HG03139 (cell line): ENCODE data around the gene SLC25A29.

Source experiments
- ATAC-seq: cut with Tn5 transposase; IDR thresholded peaks from one replicate; pipeline ENCODE4 v1.9.1; 2021; ENCODE audit not compliant: unreplicated experiment

SLC25A29 gene

DNA sequence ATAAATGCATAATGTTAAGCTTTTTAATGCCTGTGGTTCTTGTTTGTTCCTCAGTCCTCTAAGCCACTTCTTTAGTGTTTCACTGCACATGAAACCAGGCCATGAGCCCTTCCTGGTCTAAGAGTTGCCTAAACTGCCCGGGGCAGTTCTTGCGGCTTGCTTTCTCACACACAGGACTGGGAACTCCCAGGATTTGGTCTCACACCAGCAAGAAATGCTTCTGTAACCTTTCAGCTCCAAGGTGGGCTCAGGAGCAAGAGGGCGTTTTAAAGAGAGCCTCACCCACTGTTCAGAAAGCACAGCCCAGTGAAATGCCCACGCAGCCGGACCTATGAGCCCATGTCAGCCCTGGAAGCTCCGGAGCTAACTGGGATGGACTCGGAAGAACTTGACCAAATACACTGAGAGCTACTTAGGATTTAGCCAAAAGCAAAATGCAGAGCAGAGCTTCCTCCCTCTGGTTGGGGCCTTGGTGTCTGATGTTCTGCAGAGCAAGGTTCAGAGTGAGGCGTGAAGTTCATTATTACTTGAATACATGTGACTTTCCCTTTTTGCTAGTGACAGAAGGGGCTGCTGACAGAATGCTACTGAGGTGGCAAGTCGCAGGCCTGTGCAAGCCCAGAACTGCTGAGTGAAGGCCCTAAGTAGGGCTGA lies 23.4 kb downstream of the SLC25A29 start:
- no peak for ATAC-seq

DNA sequence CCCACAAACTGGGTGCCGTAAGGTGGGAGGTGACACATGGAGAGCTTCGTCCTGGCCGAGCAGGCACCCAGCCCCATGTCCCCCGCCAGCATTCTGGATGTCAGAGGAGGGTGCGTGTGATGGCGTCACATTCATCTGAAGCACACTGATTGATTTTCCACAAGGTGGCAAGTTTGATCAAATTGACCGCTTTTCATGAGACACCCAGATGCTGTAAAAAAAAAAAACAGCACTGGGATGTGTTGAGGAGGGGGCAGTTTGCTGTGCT lies 24.2 kb downstream of the SLC25A29 start:
- ATAC-seq: no peak

DNA sequence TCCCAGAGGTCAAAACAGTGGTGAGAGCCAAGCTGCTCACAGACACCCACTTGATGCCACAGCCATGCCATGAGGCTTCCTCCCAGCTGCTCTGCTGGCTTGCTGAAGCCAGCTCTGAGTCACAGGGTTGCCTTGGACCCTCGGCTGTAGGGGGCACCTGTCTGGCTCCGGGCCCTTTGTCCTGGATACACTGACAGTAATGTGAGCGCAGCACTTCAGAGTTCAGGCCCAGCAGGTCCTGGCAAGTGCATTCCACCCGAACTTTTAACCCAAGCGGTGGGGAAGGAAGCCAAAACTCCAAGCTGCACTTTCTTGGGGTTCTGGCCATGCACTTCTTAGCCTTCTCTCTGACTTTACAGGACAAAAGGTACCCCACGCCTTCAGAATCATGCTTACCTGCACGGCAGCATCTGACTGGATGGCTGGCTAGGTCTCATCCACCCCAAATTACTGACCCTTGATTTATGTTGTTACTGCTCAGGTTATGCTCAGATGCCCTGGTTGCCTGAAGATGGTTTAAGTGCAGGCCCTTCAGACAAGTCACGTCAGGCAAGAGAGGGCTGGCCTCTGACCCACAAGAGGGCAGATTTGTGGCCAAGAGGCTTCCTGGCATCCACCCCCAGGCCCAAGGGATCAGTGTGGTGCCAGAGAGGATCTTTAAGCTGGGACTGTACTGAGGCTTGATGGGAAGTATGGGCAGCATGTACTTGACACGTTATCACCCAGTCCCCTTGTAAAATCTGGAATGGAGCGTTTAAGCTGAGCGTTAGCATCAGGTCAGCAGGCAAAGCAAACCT lies 24.8 kb downstream of the SLC25A29 start:
- ATAC-seq: no peak

DNA sequence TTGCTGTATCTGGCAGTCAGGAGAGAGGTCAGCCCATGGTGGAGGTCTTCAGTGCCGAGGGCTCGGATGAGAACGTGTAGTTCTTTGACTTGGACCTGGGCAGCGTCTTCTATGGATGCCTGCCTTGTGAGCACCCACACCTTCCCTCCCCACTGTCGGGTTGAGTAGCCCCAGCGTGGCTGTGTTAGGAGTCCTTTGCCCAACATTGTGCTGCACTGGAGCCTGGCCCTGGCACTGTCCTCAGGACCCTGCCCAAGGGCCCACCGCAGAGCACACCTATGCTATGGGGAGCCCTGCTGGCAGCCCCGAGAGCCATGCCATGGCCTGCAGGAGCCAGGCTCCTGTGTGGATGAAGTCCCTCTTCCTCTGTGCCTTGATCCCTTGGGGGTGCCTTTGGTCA lies 26.7 kb downstream of the SLC25A29 start:
- ATAC-seq: no peak

DNA sequence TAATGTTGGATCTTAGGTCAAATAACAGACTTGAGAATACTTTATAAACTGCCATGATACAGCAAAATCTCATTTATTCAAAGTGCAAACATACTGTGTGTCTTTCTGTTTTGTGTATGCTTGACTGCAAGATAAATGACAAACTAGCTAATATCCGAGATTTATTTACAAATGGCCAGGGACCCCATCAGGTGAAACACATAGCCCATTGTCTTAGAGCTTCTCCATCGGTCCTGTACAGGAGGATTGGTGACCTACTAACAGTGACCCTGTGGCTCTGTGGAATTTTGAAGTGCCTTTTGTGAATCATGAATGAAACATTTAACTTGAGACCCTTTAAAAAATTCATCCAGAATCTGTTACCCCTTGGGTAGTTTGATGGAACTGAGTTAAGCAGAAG lies 27.1 kb downstream of the SLC25A29 start:
- no peak for ATAC-seq

DNA sequence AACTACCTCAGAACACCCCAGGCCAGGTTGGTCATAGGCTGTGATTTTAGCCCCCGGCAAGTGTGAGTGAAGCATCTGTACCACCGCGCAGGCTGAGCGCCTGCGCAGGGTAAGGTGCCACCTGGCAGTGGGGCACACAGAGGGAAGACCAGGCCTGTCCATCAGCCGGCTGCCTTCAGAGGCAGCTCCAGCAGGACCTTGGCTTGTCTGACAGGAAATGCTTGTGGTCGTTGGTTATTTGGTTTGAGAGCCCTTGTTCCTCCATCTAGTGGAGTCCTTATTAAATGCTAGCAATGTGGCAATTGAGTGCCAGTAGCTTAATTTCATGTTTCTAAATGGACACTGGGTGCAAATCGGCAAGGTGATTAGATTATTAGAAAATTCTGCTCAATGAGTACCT lies 27.5 kb downstream of the SLC25A29 start:
- ATAC-seq: no peak

DNA sequence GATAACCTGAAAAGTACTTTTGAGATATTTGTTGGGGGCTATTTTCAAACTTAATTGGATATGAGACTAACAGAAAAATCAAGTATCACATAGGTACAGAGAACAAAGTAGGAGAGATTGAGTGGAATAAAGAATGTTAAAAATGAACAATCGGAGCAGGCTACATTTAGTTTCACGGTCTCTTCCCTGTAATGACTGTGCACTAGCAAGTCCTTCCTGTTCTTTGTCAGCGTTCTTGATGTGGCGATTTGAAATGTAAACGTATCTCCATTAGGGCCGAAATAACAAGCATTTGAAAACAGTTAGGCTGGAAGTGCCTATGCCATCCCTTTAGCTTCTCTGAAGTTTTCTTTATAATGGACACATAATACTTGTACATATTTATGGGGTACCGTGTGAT lies 31.0 kb downstream of the SLC25A29 start:
- ATAC-seq: no peak

DNA sequence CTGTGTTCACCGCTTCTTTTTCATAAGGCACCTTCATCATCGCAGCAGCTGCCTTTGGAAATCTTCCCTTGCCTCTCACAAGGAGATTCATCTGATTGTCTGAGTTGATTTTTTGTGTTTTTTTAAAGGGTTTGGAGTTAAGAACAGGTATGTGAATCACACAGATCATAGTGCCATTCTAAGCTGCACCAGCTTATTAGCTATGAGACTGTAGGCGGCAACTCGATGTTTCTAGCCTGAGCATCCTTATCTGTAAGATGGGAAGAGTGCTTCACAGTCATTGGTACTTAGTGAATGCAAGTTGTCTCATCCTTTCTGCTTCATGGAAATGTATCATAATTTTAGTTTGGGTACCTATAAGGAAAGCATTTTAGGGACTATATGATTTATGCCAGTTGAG lies 32.0 kb downstream of the SLC25A29 start:
- ATAC-seq: no peak

DNA sequence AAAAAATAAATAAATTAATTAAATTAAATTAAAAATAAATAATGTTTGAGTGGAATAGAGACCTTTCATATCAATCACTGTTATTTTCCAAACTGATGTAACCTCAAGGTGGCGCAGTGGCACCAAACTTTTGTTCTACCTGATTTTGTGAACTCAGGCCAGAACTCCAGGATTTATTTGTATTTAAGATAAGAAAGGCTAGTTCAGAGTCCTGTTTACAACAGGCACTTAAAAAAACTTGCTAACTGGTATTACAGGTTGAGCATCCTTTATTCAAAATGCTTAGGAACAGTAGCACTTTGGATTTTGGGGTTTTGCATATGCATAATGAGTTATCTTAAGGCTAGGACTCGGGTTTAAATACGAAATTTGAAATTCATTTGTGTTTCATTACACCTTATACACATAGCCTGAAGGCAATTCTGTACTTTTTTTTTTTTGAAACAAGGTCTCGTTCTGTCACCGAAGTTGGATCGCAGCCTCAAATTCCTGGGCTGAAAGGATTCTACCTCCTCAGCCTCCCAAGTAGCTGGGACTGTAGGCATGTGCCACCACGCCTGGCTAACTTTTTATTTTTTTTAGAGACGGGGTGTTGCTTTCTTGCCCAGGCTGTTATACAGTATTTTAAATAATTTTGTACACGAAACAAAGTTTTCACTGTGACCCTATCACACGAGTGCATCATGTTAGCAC lies 34.9 kb downstream of the SLC25A29 start:
- ATAC-seq: no peak

DNA sequence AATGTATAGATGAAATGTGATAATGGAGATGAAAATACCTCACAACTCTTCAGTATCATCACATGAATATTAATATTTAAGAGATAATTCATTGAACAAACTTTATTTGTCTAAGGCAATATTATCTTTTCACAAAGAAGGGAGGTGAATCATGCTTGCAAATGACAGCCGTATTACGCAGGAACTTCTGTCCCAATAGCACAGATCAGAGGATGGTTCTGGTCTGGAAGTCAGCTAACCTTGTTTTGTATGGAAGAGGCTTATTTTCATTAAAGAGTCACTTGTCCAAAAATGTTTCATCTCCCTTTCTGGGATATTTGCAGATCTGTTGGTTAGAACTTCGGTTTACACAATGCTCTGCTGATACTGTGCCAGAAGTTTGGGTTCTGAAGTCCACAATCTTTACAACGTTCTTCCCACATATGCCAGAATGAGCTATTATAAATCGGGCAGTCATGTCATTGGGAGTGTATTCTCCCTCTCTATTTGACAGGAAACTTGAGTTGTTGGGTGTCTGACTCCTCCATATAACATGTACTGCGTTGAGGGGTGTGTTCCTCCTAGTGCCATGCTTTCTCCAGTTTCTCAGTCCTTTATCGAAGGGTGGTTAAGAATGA lies 37.5 kb downstream of the SLC25A29 start:
- ATAC-seq: no peak

DNA sequence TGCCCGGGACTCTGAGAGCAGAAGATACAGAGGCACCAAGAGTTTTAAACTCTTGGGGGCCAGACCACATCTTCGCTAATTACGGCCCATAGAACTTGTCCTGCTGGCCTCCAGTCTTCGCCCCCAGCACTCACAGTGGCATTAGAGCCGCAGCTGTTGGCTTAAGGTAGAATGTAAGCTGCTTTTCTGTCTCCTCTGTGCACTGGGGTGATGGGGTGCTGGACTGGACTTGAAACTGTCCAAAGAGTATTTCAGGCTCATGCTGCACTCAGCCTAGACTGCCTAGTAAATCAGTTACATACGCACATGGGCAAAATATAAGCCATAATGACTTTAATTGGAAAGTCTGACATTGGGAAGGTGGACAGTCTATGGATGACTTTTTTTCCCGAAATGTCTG lies 38.3 kb downstream of the SLC25A29 start:
- no peak for ATAC-seq

DNA sequence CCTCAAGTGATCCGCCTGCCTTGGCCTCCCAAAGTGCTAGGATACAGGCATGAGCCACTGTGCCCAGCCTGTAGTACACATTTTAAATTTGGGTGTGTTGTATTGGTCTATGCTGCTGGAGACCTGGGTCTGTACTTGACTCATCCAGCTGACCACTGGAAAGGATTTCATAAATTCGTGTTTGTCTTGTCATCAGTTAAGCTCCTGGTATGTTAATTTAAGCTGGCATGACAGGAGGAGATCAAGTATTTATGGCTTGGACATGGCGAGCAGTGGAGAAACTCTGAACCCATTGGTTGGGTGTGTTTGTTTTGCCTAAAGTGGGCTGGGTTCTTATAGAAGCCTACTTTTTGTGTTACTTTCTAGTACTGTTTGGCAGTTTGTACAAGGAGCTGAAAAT lies 43.1 kb downstream of the SLC25A29 start:
- ATAC-seq: no peak

DNA sequence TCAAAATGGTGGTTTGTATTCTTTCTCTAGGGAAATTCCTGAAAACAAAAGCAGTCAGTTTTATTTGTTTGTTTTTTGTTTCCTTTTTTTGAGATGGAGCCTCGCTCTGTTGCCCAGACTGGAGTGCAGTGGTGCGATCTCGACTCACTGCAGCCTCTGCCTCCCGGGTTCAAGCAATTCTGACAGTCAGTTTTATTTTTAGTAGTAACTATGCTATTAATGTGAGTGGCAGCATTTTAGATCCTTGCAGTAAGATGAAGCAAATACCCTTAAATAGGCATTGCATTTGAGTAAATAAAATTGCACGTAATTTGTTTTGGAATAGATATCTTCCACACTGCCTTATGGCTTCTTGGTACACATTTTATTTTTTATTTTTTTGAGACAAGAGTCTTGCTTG lies 43.7 kb downstream of the SLC25A29 start:
- no peak for ATAC-seq

DNA sequence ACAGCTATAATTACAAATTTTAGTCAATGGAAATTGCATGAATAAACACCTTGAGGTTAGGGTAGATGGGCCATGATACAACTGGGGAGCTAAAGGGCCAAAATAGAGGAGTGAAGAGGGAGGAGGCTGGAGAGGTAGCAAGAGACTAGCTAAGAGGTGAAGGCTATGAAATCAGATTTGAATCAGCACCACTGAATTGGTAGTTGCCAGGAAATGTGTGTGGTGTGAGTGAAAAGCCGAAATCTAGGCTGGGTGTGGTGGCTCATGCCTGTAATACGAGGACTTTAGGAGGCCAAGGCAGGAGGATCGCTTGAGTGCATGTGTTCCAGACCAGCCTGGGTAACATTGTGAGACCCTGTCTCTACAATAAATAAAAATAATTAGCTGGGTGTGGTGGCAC lies 44.6 kb downstream of the SLC25A29 start:
- ATAC-seq: no peak

DNA sequence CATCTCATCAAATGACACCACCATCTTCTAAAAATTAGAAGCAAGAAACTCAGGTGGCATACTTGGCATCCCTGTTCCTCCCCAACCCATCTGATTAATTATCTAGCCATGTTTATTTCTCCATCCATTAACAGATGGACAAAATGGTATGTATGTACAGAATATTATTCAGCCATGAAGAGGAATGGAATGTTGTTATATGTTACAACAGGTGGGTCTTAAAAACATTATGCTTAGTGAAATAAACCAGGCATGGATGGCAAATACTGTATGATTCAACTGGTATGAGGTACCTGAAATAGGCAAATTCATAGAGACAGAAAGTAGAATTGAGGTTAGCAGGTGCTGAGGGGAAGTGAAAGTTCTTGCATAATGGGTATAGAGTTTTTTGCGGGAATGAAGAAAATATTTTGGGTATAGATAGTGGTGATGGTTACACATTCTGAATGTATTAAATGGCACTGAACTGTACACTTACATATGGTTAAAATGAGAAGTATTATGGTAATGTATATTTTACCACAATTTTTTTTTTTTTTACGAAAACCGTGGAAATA lies 49.8 kb downstream of the SLC25A29 start:
- ATAC-seq: peak; percentile 65

DNA sequence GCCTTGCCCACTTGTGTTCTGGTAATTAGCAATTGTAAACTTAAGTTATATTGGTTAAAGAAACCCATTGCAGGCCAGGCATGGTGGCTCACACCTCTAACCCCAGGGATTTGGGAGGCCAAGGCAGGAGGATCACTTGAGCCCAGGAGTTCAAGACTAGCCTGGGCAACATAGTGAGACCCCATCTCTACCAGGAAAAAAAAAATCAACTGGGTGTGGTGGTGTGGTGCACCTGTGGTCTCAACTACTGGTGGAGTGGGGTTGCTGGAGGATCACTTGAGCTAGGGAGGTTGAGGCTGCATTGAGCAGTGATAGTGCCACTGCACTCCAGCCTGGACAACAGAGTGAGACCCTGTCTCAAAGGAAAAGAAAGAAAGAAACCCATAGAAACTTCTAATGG lies 53.6 kb downstream of the SLC25A29 start:
- no peak for ATAC-seq

DNA sequence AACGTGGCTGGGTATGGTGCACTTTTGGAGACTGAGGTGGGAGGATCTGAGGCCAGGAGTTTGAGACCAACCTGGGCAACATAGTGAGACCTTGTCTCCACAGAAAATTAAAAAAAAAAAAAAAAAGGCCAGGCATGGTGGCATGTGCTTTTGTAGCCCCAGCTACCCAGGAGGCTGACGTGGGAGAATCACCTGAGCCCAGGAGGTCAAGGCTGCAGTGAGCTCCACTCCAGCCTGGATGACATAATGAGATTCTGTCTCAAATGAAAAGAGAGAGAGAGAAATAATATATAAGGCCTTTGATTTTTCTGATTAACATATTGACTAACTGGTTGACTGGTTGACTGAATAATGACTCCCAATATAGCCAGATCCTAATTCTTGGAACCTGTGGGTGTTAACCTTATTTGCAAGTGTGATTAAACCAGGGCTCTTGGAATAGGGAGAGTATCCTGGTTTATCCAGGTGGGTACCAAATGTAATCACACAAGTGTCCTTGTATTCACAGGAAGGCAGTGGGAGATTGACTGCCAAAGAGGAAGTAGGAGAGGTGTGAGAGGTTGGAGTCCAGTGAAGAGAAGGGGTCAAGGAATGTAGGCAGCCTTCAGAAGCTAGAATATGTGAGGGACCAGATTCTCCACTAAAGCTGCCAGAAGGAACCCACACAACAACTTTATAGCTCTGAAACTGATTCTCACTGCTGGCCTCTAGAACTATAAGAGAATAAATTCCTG lies 55.3 kb downstream of the SLC25A29 start:
- ATAC-seq: no peak

DNA sequence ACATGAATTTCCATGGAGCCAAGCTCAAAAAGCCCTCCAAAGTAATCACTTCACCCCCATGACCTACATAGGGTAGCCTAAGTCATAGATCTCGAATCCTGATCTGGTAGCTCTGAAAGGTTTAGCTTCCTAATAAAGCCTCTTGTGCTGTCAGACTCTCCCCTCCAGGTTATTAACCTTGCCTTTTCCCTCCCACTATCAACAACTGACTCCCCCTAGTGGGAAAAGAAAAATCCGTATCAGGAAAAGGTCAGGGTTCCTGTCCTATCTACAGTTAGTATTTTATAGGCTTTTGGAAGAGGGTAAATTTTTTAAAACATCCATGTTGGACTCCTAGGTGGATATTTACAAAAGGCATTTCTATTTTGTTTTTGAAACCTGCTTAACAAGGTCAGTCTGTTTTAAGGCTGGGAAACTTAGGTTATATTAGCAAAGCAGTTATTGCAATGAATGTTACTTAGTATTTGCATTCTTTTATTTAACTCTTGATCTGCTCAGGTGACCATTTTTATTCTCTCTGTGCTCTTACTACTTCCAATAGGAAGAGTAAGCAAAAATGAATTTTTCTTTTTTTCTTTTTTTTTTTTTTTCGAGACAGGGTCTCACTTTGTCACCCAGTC lies 59.3 kb downstream of the SLC25A29 start:
- no peak for ATAC-seq

DNA sequence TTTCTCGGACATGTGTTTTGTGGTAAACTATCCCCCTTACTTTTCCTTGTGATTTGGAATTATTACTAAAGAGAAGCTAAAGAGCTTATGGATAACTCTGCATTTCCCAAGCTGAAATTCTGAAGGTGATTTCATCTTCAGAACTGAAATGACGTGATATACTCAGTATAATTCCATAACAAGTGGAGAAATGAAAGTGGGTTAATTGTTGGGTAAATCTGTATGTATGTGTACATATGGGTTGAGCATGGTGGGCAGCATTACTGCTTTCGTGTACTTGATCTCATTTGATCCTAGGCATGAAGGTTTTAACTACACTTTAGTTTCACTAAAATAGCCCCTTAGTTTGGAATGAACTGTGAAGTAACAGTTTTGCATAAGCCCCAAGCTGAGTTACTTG lies 63.2 kb downstream of the SLC25A29 start:
- ATAC-seq: no peak

DNA sequence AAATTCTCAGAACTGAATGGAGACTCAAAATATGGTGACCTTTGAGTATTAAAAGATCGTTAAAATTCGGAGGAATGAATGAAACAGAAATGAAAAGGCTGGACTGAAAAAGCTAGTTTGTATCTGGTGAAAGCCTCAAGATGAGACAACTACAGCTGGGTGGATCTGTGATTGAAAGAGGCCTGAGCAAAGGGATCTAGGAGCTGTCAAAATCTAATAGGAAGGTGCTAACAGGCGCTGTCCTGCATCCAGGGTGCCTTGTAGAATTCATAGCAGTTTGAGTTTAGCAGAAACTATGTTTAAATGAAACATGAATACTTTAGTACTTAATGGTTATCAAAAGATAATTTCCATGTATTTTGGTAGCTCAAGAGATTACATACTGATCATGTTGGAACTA lies 65.0 kb downstream of the SLC25A29 start:
- no peak for ATAC-seq
